Endothelial cell of umbilical vein (primary cell): ENCODE measurements around the gene IGSF6. TPM values are rescaled to one million over a fixed set of nuclear protein-coding genes. Genes with fewer than 3 reads are reported as not detected.

ENCODE experiments used
- BruUV-seq: library from RNA; stranded (reverse); fragments of 400-500 nt; replicated peaks from 2 replicates; lab custom pipeline; 2021; lab: Mats Ljungman, UMichigan
- CTCF ChIA-PET: fragments of 300-600, 350-600 bp; sonication (Branson Sonifier 250); formaldehyde crosslinking; loops from one replicate; lab custom pipeline; 2021; ENCODE audit warnings: antibody characterized with exemption, inconsistent platforms; lab: Charles Lee
- POLR2A ChIA-PET: fragments of 300-600, 350-600 bp; sonication (Branson Sonifier 250); formaldehyde crosslinking; loops from one replicate; lab custom pipeline; 2021; ENCODE audit warnings: antibody characterized with exemption, inconsistent platforms; lab: Charles Lee
- DNase-seq: peaks from one replicate; pipeline ENCODE4 v3.0.0-alpha.2; 2011; ENCODE audit warnings: low read depth, low spot score
- FAIRE-seq: peaks from 2 replicates; lab custom pipeline; 2011; peaks lifted over from hg19 to GRCh38; lab: Jason Lieb, UNC
- H2AFZ ChIP-seq: 2 replicates; pipeline ENCODE4 v1.6.0; 2012; ENCODE audit warnings: low read depth, low read length, control low read depth, inconsistent platforms
- H3K27ac ChIP-seq: 2 replicates; pipeline ENCODE4 v1.5.1; 2011; ENCODE audit warnings: low read depth, mild to moderate bottlenecking, control low read depth, low read length, moderate library complexity; ENCODE audit not compliant: insufficient read depth
- H3K27me3 ChIP-seq, 2 experiments: 2 replicates each; pipeline versions ENCODE4 v1.6.0 to v1.6.1; 2011; ENCODE audit warnings: low read length in 2 of 2, mixed read lengths in 1 of 2; ENCODE audit not compliant: control insufficient read depth in 2 of 2, insufficient read depth in 2 of 2
- H3K36me3 ChIP-seq, 2 experiments: 2 replicates in 1 of 2; 3 replicates in 1 of 2; pipeline ENCODE4 v1.5.1; 2011; ENCODE audit warnings: low read length in 2 of 2, mild to moderate bottlenecking in 1 of 2, moderate library complexity in 1 of 2; ENCODE audit not compliant: control insufficient read depth in 2 of 2, insufficient read depth in 2 of 2; ENCODE audit errors: extremely low read depth in 1 of 2
- H3K4me1 ChIP-seq: 3 replicates; pipeline ENCODE4 v1.5.1; 2011; ENCODE audit warnings: mild to moderate bottlenecking, low read length; ENCODE audit not compliant: control insufficient read depth, insufficient read depth; ENCODE audit errors: extremely low read depth
- H3K4me2 ChIP-seq: 2 replicates; pipeline ENCODE4 v1.6.1; 2011; ENCODE audit warnings: low read length, control low read depth, mixed read lengths; ENCODE audit not compliant: insufficient read depth
- H3K4me3 ChIP-seq, 3 experiments: fragments of 200-600 bp in 1 of 3; sonication (generic), shearing (Covaris generic) in 1 of 3; replicated peaks in 1 of 3; 2 replicates each; pipeline ENCODE4 v1.5.1; 2011 to 2016; ENCODE audit warnings: control low read depth in 3 of 3, low read length in 3 of 3, mild to moderate bottlenecking in 2 of 3, inconsistent platforms in 1 of 3, low read depth in 1 of 3, moderate library complexity in 1 of 3; ENCODE audit not compliant: insufficient read depth in 1 of 3
- H3K79me2 ChIP-seq: 2 replicates; pipeline ENCODE4 v1.6.0; 2012; ENCODE audit warnings: low read length, inconsistent platforms; ENCODE audit not compliant: control insufficient read depth, insufficient read depth
- H3K9ac ChIP-seq: replicated peaks from 2 replicates; pipeline ENCODE3; 2011; ENCODE audit warnings: low read length, control low read depth; ENCODE audit not compliant: insufficient read depth; ENCODE audit errors: extremely low read depth
- H3K9me1 ChIP-seq: replicated peaks from 3 replicates; pipeline ENCODE4 v1.6.0; 2011; ENCODE audit warnings: mild to moderate bottlenecking, low read length; ENCODE audit not compliant: control insufficient read depth, insufficient read depth; ENCODE audit errors: extremely low read depth
- H3K9me3 ChIP-seq: replicated peaks from 2 replicates; pipeline ENCODE4 v1.5.1; 2012; ENCODE audit warnings: low read length, inconsistent platforms; ENCODE audit not compliant: control insufficient read depth, insufficient read depth
- H4K20me1 ChIP-seq: replicated peaks from 2 replicates; pipeline ENCODE3; 2011; ENCODE audit warnings: mild to moderate bottlenecking, low read length; ENCODE audit not compliant: control insufficient read depth, insufficient read depth; ENCODE audit errors: extremely low read depth
- EZH2 ChIP-seq: IDR thresholded peaks from 2 replicates; pipeline ENCODE4 v1.6.1; 2012; ENCODE audit warnings: borderline replicate concordance, low read depth, mild to moderate bottlenecking, moderate library complexity, low read length, inconsistent platforms; ENCODE audit not compliant: severe bottlenecking
- FOS ChIP-seq: IDR thresholded peaks from 2 replicates; pipeline ENCODE4 v1.6.1; 2011; ENCODE audit warnings: mild to moderate bottlenecking, low read length, moderate library complexity, borderline replicate concordance; ENCODE audit not compliant: insufficient read depth
- GATA2 ChIP-seq: IDR thresholded peaks from 2 replicates; pipeline ENCODE4 v1.7.0; 2011; ENCODE audit warnings: low read depth, mild to moderate bottlenecking, moderate library complexity, mixed read lengths, low read length; ENCODE audit not compliant: insufficient read length, insufficient read depth
- JUN ChIP-seq: IDR thresholded peaks from 2 replicates; pipeline ENCODE4 v1.6.1; 2011; ENCODE audit warnings: borderline replicate concordance, low read depth; ENCODE audit not compliant: insufficient read length, insufficient read depth
- MYC ChIP-seq: IDR thresholded peaks from one replicate; pipeline ENCODE4 v1.6.1; 2011; ENCODE audit warnings: mild to moderate bottlenecking, low read depth, low read length
- POLR2A ChIP-seq: IDR thresholded peaks from 2 replicates; pipeline ENCODE4 v1.6.1; 2012; ENCODE audit warnings: low read depth, mild to moderate bottlenecking, control low read depth, low read length
- POLR2AphosphoS5 ChIP-seq: IDR thresholded peaks from 2 replicates; pipeline ENCODE4 v1.6.1; 2012; ENCODE audit warnings: low read depth, mild to moderate bottlenecking, control low read depth, low read length, moderate library complexity; ENCODE audit not compliant: insufficient read depth
- dilution Hi-C: fragments of 300-500 bp; cut with MboI; formaldehyde crosslinking; loops from one replicate; pipeline ENCODE4 v1.15.0; 2019; ENCODE audit warnings: low sequenced_read_pairs; ENCODE audit not compliant: extremely low pct_ligation_motif_present
- intact Hi-C: fragments of 100-400 bp; cut with micrococcal nuclease; formaldehyde crosslinking; loops from one replicate; pipeline ENCODE4 v1.10.0; 2022
- polyA plus RNA-seq, 4 experiments: library from polyadenylated mRNA; depleted of rRNA in 3 of 4; stranded (reverse) in 3 of 4; unstranded in 1 of 4; fragments of >200 nt; gene quantifications; 2 replicates each; pipeline versions ENCODE4 v1.2.1 to v1.2.3, GENCODE V29; 2011 to 2012; ENCODE audit warnings: missing spikeins in 1 of 4
- total RNA-seq: library from RNA; stranded (reverse); gene quantifications from 2 replicates; pipeline ENCODE4 v1.2.3, GENCODE V29; 2021
- TF ChIP-seq, protein P1 (sequence below), 2 donors: IDR thresholded peaks; 1 replicate in 1 of 2; 2 replicates in 1 of 2; pipeline ENCODE4 v1.5.1; 2011; ENCODE audit warnings: low read length in 2 of 2, mild to moderate bottlenecking in 2 of 2, moderate library complexity in 2 of 2, control low read depth in 1 of 2, inconsistent platforms in 1 of 2, low read depth in 1 of 2; ENCODE audit not compliant: insufficient read depth in 1 of 2; ENCODE audit errors: extremely low read depth in 1 of 2
- TF ChIP-seq, protein P2 (sequence below): IDR thresholded peaks from 2 replicates; pipeline ENCODE4 v1.6.1; 2011; ENCODE audit not compliant: insufficient read depth, insufficient read length

The IGSF6 gene
- total and polyA plus RNA-seq, 2 donors (not counting 3 experiments of a cell fraction or from before 2014, with no cell fraction given) = not detected

DNA sequence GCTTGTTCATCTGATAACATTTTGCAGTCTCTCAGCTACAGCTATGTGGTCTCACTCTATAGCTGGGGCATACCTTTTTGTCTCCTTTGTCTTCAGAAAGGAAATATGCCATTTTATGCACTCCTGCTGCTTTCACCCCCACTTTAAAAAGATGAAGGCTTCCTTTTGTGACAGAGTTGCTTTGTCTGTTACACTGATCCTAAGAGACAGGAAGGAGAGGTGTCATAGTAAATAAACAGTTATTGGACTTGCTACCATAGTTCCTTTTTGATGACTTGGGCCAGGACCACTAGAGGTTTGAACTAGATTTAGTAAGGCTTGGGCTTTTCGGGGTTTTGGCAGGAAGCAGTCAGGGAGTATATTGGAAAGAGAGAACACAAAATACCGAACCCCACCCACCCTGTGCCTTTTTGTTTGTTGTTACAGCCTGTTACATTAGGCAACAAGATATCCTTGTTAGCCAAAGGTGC lies 54.8 kb downstream of the IGSF6 start:
- H3K27me3 ChIP-seq = peaks cover 0 to 5% of the 10 kb centered on the region in 2 experiments
- H3K4me3 ChIP-seq = no peak overlapping the region
- no peaks in the 10 kb centered on the region for H3K36me3 ChIP-seq
- H3K4me1 ChIP-seq = peaks cover 21% of the 10 kb centered on the region
- no peaks in the 10 kb centered on the region for H4K20me1 ChIP-seq
- H3K4me2 ChIP-seq = no peak overlapping the region
- intact Hi-C loops = loop anchor here (5.0 kb wide), 1 partner anchor 45 kb away; no protein-coding TSS in a partner anchor
- no peaks in the 10 kb centered on the region for H3K9me3 ChIP-seq
- DNase-seq = no peak
- ChIA-PET POLR2A (no interaction called here), CTCF (no interaction called here)
- H3K9ac ChIP-seq = no peak overlapping the region
- dilution Hi-C loops = no loop called here
- no peak for TF ChIP-seq POLR2A
- TF ChIP-seq EZH2 = no peak
- TF ChIP-seq, protein P1, sequence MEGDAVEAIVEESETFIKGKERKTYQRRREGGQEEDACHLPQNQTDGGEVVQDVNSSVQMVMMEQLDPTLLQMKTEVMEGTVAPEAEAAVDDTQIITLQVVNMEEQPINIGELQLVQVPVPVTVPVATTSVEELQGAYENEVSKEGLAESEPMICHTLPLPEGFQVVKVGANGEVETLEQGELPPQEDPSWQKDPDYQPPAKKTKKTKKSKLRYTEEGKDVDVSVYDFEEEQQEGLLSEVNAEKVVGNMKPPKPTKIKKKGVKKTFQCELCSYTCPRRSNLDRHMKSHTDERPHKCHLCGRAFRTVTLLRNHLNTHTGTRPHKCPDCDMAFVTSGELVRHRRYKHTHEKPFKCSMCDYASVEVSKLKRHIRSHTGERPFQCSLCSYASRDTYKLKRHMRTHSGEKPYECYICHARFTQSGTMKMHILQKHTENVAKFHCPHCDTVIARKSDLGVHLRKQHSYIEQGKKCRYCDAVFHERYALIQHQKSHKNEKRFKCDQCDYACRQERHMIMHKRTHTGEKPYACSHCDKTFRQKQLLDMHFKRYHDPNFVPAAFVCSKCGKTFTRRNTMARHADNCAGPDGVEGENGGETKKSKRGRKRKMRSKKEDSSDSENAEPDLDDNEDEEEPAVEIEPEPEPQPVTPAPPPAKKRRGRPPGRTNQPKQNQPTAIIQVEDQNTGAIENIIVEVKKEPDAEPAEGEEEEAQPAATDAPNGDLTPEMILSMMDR (IDR thresholded peaks at IDR 0.05; ENCODE audit: extremely low read depth in 1 of 2, insufficient read depth in 1 of 2, low read depth in 1 of 2, low read length in 2 of 2) = no peak
- TF ChIP-seq FOS = no peak
- TF ChIP-seq GATA2 = no peak
- TF ChIP-seq MYC = no peak
- TF ChIP-seq JUN = no peak
- no peak for TF ChIP-seq POLR2AphosphoS5
- TF ChIP-seq, protein P2, sequence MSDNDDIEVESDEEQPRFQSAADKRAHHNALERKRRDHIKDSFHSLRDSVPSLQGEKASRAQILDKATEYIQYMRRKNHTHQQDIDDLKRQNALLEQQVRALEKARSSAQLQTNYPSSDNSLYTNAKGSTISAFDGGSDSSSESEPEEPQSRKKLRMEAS = no peak
- peaks cover 25% of the 10 kb centered on the region for H3K79me2 ChIP-seq
- FAIRE-seq = no peak
- no TSS peak for BruUV-seq
- H3K27ac ChIP-seq = no peak overlapping the region
- no peaks in the 10 kb centered on the region for H3K9me1 ChIP-seq
- H2AFZ ChIP-seq = peak overlapping the region; percentile 15
